AG04450 (cell line): Measurements from ENCODE around the gene FH. TPM values are rescaled to one million over a fixed set of nuclear protein-coding genes. Genes with fewer than 3 reads are reported as not detected.

Experiments
- CTCF ChIA-PET: fragments of 300-600, 350-600 bp; formaldehyde crosslinking; extraction: SDS; loops from one replicate; lab custom pipeline; 2022; ENCODE audit warnings: antibody characterized with exemption, inconsistent platforms; lab: Charles Lee
- POLR2A ChIA-PET: fragments of 350-600 bp; formaldehyde crosslinking; extraction: SDS; loops from one replicate; lab custom pipeline; 2021; ENCODE audit warnings: antibody characterized with exemption, inconsistent platforms; lab: Yijun Ruan, JAX
- DNase-seq: peaks from one replicate; pipeline ENCODE4 v3.0.0-alpha.2; 2011; ENCODE audit warnings: low read depth, low spot score
- H3K27ac ChIP-seq: one replicate; pipeline ENCODE4 v1.5.1; 2012; ENCODE audit warnings: low read depth, low read length, control low read depth
- H3K27me3 ChIP-seq: one replicate; pipeline ENCODE4 v1.6.0; 2012; ENCODE audit warnings: low read length; ENCODE audit not compliant: control insufficient read depth, insufficient read depth
- H3K4me3 ChIP-seq: 2 replicates; pipeline ENCODE4 v1.5.1; 2011; ENCODE audit warnings: mild to moderate bottlenecking, low read depth, low read length, control low read depth
- H3K9me3 ChIP-seq: 2 replicates; pipeline ENCODE4 v1.5.1; 2012; ENCODE audit warnings: low read length; ENCODE audit not compliant: control insufficient read depth, insufficient read depth
- polyA plus RNA-seq: library from polyadenylated mRNA; depleted of rRNA; stranded (reverse); fragments of >200 nt; gene quantifications from 2 replicates; pipeline ENCODE4 v1.2.3, GENCODE V29; 2011
- TF ChIP-seq, protein P1 (sequence below): IDR thresholded peaks from 2 replicates; pipeline ENCODE4 v1.5.1; 2011; ENCODE audit warnings: low read depth, low read length, control low read depth, inconsistent platforms

Gene FH
- polyA plus RNA-seq, 1 experiment: 104 TPM

DNA sequence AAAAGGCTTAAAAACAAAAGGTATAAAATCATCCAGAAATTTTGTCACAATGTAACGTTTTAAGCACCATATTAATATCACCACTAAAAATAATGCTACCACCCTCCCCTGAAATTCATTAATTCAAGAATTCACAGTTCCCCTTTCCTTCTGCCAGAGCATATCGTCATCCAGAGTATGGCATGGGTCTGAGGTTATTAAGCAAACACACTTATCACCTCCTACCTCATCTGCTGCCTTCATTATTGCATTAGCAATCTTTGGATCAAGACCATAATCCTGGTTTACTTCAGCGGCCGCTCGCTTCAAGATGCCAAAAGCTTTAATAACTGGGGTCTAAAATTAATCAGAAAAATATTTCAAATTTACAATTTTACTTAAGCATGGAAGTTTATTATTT is 6.2 kb downstream of the FH start:
- TF ChIP-seq, protein P1, sequence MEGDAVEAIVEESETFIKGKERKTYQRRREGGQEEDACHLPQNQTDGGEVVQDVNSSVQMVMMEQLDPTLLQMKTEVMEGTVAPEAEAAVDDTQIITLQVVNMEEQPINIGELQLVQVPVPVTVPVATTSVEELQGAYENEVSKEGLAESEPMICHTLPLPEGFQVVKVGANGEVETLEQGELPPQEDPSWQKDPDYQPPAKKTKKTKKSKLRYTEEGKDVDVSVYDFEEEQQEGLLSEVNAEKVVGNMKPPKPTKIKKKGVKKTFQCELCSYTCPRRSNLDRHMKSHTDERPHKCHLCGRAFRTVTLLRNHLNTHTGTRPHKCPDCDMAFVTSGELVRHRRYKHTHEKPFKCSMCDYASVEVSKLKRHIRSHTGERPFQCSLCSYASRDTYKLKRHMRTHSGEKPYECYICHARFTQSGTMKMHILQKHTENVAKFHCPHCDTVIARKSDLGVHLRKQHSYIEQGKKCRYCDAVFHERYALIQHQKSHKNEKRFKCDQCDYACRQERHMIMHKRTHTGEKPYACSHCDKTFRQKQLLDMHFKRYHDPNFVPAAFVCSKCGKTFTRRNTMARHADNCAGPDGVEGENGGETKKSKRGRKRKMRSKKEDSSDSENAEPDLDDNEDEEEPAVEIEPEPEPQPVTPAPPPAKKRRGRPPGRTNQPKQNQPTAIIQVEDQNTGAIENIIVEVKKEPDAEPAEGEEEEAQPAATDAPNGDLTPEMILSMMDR: no peak
- Histone ChIP-seq H3K27me3 (no peaks in the 10 kb centered on the region), H3K27ac (no peak overlapping the region), H3K9me3 (no peaks in the 10 kb centered on the region), H3K4me3 (no peak overlapping the region)
- ChIA-PET POLR2A (no interaction called here), CTCF (interaction anchor here (0.7 to 1.8 kb wide), 2 partner anchors 28 to 1325 kb away, joined by 5 read pairs; no protein-coding TSS in a partner anchor)
- DNase-seq: no peak

DNA sequence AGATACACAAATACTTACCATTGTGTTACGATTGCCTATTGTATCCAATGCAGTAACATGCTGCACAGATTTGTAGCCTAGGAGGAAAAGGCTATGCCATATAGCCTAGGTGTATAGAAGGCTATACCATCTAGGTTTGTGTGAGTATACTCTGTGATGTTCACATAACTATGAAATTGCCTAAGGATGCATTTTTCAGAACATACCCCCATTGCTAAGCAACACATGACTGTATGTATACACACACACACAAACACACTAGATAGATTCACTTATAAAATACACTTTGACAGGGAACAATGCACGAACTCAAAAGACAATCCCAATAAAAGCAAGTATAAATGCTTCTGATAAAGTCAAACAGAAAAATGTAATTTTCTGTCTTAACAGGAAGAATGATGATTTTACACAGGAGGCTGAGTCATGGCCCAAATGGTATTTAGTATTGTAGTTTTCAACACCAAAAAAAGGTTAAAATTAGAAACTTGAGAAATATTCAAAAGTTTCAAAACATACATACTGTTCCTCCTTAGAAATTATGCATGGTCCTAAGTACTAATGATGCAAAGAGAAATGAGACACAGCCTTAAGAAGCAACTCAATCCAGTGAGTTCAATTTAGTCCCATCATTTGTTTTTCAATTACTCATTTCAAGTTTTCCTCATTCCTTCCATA is 12.2 kb downstream of the FH start:
- Histone ChIP-seq H3K27ac (no peak overlapping the region), H3K9me3 (no peaks in the 10 kb centered on the region), H3K4me3 (no peak overlapping the region), H3K27me3 (no peaks in the 10 kb centered on the region)
- ChIA-PET CTCF (no interaction called here), POLR2A (no interaction called here)
- no peak for DNase-seq
- TF ChIP-seq, protein P1: no peak

DNA sequence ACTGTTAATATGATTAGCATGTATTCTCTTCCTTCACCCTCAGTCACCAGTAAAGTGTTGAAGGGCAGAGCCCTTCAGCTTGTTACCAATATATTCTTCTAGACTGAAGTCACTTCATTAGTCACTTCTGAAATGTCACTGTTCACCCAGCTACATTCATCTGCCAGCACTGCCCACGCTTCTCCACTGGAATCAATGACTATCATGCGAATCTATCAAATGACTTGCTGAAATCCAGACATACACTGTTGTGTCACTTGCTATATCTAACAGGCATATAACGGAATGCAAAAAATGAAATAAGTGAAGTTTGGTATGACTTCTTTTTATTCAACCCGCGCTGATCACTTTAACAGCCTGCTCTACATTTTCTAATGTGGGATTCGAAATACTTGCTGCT is 16.1 kb downstream of the FH start:
- TF ChIP-seq, protein P1: no peak
- Histone ChIP-seq H3K27me3 (no peaks in the 10 kb centered on the region), H3K9me3 (no peaks in the 10 kb centered on the region), H3K27ac (no peak overlapping the region), H3K4me3 (no peak overlapping the region)
- ChIA-PET CTCF (interaction anchor here (0.9 kb wide), 1 partner anchor 771 kb away, joined by 4 read pairs; no protein-coding TSS in a partner anchor), POLR2A (no interaction called here)
- no peak for DNase-seq

DNA sequence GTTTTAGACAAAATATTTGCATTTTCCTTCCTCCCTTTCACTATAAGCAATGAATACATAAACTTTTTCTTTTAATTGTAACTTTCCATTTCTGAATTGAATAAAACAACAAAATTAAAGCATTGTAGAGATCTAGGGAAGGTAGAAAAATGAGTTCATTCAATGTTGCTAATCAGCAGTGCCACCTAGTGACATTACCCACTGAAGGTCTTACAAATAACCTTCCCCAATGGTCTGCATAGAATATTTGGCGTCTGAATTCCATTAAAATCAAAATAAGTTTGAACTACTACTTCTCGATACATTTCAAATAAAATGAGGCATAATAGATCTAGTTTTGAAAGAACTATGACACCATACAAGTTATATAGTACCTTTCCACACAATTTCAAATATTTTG is 19.6 kb downstream of the FH start:
- CTCF ChIA-PET: interaction anchor here (0.8 to 2.6 kb wide), 5 partner anchors 9 to 768 kb away, joined by 3 to 12 read pairs (median 3); no protein-coding TSS in a partner anchor
- no peaks in the 10 kb centered on the region for H3K27me3 ChIP-seq
- H3K9me3 ChIP-seq: no peaks in the 10 kb centered on the region
- no peak overlapping the region for H3K27ac ChIP-seq
- no peak overlapping the region for H3K4me3 ChIP-seq
- TF ChIP-seq, protein P1: peak; percentile 61
- peak; percentile 16 for DNase-seq
- POLR2A ChIA-PET: interaction anchor here (0.7 kb wide), 1 partner anchor 766 kb away, joined by 9 read pairs; no protein-coding TSS in a partner anchor

DNA sequence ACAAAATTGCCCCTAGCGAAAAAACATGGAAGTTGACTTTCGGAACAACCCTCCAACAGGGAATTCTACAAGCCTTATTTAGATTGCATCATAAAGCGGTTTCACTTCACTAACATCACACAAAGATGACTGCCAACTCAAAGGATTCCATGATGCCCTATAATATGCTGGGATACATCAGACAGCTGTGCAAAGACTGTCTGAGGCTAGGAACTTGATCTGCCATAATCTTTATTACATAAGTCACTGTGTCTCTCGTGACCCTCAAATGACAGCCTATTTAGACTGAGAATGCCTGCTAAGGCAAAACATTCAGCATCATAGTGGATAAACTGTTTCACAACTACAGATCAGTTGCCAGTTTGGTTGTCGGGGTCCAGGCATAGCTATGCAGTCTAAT is 23.8 kb downstream of the FH start:
- no peaks in the 10 kb centered on the region for H3K27me3 ChIP-seq
- POLR2A ChIA-PET: no interaction called here
- no peak overlapping the region for H3K27ac ChIP-seq
- TF ChIP-seq, protein P1: no peak
- no peak overlapping the region for H3K4me3 ChIP-seq
- CTCF ChIA-PET: interaction anchor here (1.1 to 2.3 kb wide), 2 partner anchors 10 to 503 kb away, joined by 3 to 9 read pairs; partner anchors contain the start of gene MAP1LC3C
- no peak for DNase-seq
- H3K9me3 ChIP-seq: no peaks in the 10 kb centered on the region
